OCI-LY1 (cell line): ENCODE measurements around the gene ERCC2.

Experiments
- H2AFZ ChIP-seq: fragments of 200-600 bp; sonication (generic), shearing (Covaris generic); 2 replicates; pipeline ENCODE4 v1.6.0; 2014; ENCODE audit warnings: antibody characterized with exemption, mild to moderate bottlenecking, low read length
- H3F3A ChIP-seq: fragments of 200-600 bp; sonication (generic), shearing (Covaris generic); 2 replicates; pipeline ENCODE4 v1.6.0; 2014; ENCODE audit warnings: mild to moderate bottlenecking, antibody characterized with exemption, low read length, moderate library complexity; ENCODE audit not compliant: insufficient read depth
- H3K27ac ChIP-seq: fragments of 200-600 bp; sonication (generic); 2 replicates; pipeline ENCODE4 v1.5.1; 2014; ENCODE audit warnings: low read length, mixed run types, mild to moderate bottlenecking, low read depth; ENCODE audit not compliant: poor library complexity, severe bottlenecking
- H3K27me3 ChIP-seq: fragments of 200-600 bp; sonication (generic); 2 replicates; pipeline ENCODE4 v1.6.0; 2014; ENCODE audit warnings: antibody characterized with exemption, mild to moderate bottlenecking, low read length, moderate library complexity; ENCODE audit not compliant: insufficient read depth
- H3K36me3 ChIP-seq: fragments of 200-600 bp; sonication (generic); 2 replicates; pipeline ENCODE4 v1.6.1; 2014; ENCODE audit warnings: mild to moderate bottlenecking, antibody characterized with exemption, low read length, moderate library complexity, mixed read lengths; ENCODE audit not compliant: insufficient read depth
- H3K4me1 ChIP-seq: fragments of 200-600 bp; sonication (generic); 2 replicates; pipeline ENCODE4 v1.5.1; 2014; ENCODE audit warnings: mild to moderate bottlenecking, low read length, moderate library complexity; ENCODE audit not compliant: insufficient read depth, severe bottlenecking
- H3K4me2 ChIP-seq: fragments of 200-600 bp; sonication (generic), shearing (Covaris generic); 2 replicates; pipeline ENCODE4 v1.6.1; 2014; ENCODE audit warnings: low read length
- H3K4me3 ChIP-seq: fragments of 200-600 bp; sonication (generic); 2 replicates; pipeline ENCODE4 v1.5.1; 2014; ENCODE audit warnings: low read length, low read depth, mild to moderate bottlenecking, mixed read lengths; ENCODE audit not compliant: poor library complexity, severe bottlenecking
- H3K79me2 ChIP-seq: fragments of 200-600 bp; shearing (Covaris generic); 2 replicates; pipeline ENCODE4 v1.6.1; 2016; ENCODE audit warnings: mixed run types, low read length, mixed read lengths; ENCODE audit not compliant: insufficient read depth
- H3K9ac ChIP-seq: fragments of 200-600 bp; sonication (generic), shearing (Covaris generic); 2 replicates; pipeline ENCODE4 v1.6.1; 2014; ENCODE audit warnings: mild to moderate bottlenecking, low read length, mixed read lengths
- H3K9me2 ChIP-seq: fragments of 200-600 bp; sonication (generic), shearing (Covaris generic); 2 replicates; pipeline ENCODE4 v1.6.1; 2014; ENCODE audit warnings: low read depth, mild to moderate bottlenecking, low read length, mixed read lengths
- H3K9me3 ChIP-seq: fragments of 200-600 bp; shearing (Covaris generic); 2 replicates; pipeline ENCODE4 v1.6.1; 2014; ENCODE audit warnings: low read length, mixed read lengths
- H4K20me1 ChIP-seq: fragments of 200-600 bp; sonication (generic), shearing (Covaris generic); 2 replicates; pipeline ENCODE4 v1.6.0; 2016; ENCODE audit warnings: mild to moderate bottlenecking, low read length; ENCODE audit not compliant: insufficient read depth
- EZH2 ChIP-seq: fragments of 200-600 bp; sonication (generic), shearing (Covaris generic); IDR thresholded peaks from 2 replicates; pipeline ENCODE4 v1.8.0; 2017; ENCODE audit warnings: borderline replicate concordance, mixed run types, mild to moderate bottlenecking, antibody characterized with exemption, low read length, moderate library complexity, mixed read lengths
- TF ChIP-seq, protein P1 (sequence below): fragments of 200-600 bp; sonication (generic), shearing (Covaris generic); IDR thresholded peaks from 2 replicates; pipeline ENCODE4 v1.5.1; 2017; ENCODE audit warnings: mild to moderate bottlenecking, antibody characterized with exemption, low read length, moderate library complexity, mixed read lengths

The ERCC2 gene

GRCh38 chr19:45403781-45404556 lies 33.6 kb upstream of the ERCC2 start:
- Histone ChIP-seq H3K27ac (peak overlapping the region; percentile 79), H3K36me3 (peaks cover 5% of the 10 kb centered on the region; the same call in 1 of the 2 replicates), H3K4me2 (peak overlapping the region; percentile 68), H3K9ac (peak overlapping the region; percentile 83), H3K4me1 (peaks cover 49% of the 10 kb centered on the region), H3K79me2 (peaks cover 6% of the 10 kb centered on the region; the same call in 1 of the 2 replicates), H3K27me3 (no peaks in the 10 kb centered on the region), H3K9me3 (no peaks in the 10 kb centered on the region), H3K4me3 (peak overlapping the region; percentile 84), H3F3A (no peaks in the 10 kb centered on the region), H4K20me1 (no peaks in the 10 kb centered on the region), H3K9me2 (no peaks in the 10 kb centered on the region), H2AFZ (no peak overlapping the region)
- TF ChIP-seq, protein P1, sequence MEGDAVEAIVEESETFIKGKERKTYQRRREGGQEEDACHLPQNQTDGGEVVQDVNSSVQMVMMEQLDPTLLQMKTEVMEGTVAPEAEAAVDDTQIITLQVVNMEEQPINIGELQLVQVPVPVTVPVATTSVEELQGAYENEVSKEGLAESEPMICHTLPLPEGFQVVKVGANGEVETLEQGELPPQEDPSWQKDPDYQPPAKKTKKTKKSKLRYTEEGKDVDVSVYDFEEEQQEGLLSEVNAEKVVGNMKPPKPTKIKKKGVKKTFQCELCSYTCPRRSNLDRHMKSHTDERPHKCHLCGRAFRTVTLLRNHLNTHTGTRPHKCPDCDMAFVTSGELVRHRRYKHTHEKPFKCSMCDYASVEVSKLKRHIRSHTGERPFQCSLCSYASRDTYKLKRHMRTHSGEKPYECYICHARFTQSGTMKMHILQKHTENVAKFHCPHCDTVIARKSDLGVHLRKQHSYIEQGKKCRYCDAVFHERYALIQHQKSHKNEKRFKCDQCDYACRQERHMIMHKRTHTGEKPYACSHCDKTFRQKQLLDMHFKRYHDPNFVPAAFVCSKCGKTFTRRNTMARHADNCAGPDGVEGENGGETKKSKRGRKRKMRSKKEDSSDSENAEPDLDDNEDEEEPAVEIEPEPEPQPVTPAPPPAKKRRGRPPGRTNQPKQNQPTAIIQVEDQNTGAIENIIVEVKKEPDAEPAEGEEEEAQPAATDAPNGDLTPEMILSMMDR, result peak; percentile 80
- no peak for TF ChIP-seq EZH2

GRCh38 chr19:45403272-45403671 lies 32.9 kb upstream of the ERCC2 start:
- Histone ChIP-seq H3K36me3 (no peaks in the 10 kb centered on the region), H3K4me2 (peak overlapping the region; percentile 68), H3K4me1 (peaks cover 49% of the 10 kb centered on the region), H3K9me3 (no peaks in the 10 kb centered on the region), H3K9ac (peak overlapping the region; percentile 25; the same call in 1 of the 2 replicates), H3K79me2 (peaks cover 6% of the 10 kb centered on the region; the same call in 1 of the 2 replicates), H4K20me1 (no peaks in the 10 kb centered on the region), H3K4me3 (peak overlapping the region; percentile 84), H3K27ac (peak overlapping the region; percentile 18), H3K27me3 (no peaks in the 10 kb centered on the region), H3K9me2 (no peaks in the 10 kb centered on the region), H2AFZ (no peak overlapping the region), H3F3A (no peaks in the 10 kb centered on the region)
- TF ChIP-seq EZH2, result no peak

GRCh38 chr19:45402298-45403061 lies 32.1 kb upstream of the ERCC2 start:
- Histone ChIP-seq H2AFZ (no peak overlapping the region), H3K79me2 (peaks cover 5% of the 10 kb centered on the region; the same call in 1 of the 2 replicates)

More at GRCh38 chr19:45402298-45403061, 32.1 kb upstream of the ERCC2 start:
- Histone ChIP-seq H3K9ac (peak overlapping the region; percentile 25; the same call in 1 of the 2 replicates), H3K4me3 (peak overlapping the region; percentile 33), H4K20me1 (no peaks in the 10 kb centered on the region), H3K4me1 (peaks cover 41% of the 10 kb centered on the region), H3K4me2 (peak overlapping the region; percentile 43), H3K9me2 (no peaks in the 10 kb centered on the region), H3K27me3 (no peaks in the 10 kb centered on the region), H3K27ac (no peak overlapping the region), H3K9me3 (no peaks in the 10 kb centered on the region), H3F3A (no peaks in the 10 kb centered on the region), H3K36me3 (no peaks in the 10 kb centered on the region)
- TF ChIP-seq, protein P1, result peak; percentile 86
- no peak for TF ChIP-seq EZH2
